ENCODE data around the gene MRPL28. TPM values are rescaled to one million over a fixed set of nuclear protein-coding genes. Genes with fewer than 3 reads are reported as not detected.
"Not testable (repeated sequence)": the region's sequence is repeated elsewhere in the genome, so short reads cannot be mapped to it uniquely, and the experiment has no call there.

Gene MRPL28
- total RNA-seq, 1 donor = 55.4 TPM

DNA sequence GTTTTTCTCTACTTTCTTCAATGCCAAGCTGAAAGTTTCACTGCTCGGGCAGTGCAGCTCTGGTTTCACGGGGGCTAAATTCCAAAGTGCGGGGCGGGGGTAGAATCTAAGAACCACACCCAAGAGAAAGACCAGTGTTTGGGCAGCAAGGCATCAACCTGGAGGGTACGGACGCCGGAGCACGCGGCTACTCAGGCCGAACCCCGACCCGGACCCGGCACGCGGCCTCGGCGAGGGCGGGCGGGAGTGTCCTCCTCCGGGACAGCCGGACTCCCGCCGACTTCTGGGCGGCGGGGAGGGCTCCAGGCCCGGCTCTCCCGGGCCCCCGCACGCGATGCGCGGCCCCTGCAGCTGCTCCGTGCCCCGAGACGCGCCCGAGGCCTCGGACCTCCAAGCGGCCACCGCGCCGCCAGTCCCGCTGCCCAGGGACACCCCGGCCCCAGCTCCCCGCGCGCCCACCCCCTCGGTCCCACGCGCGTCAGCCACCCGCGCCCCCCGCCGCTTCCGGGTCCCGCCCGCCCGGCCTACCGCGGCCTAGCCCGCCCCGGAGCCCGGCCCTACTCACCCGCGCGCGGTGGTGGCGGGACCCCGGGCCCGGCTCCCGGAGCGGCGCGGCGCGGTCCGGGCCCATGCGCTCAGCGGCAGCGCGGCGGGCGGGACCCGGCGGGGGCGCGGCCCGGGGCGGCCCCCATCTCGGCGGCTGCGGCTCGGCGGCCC is 18.4 kb downstream of the MRPL28 start:
- Histone ChIP-seq H3K4me3 (ENCODE audit: insufficient read depth, low read length) (peak overlapping the region; percentile 81), H3K27me3 (ENCODE audit: insufficient read depth, low read length) (no peaks in the 10 kb centered on the region), H3K79me2 (ENCODE audit: insufficient read depth, low read length) (peaks cover 44% of the 10 kb centered on the region), H3K4me1 (ENCODE audit: insufficient read depth, low read length) (no peaks in the 10 kb centered on the region), H3K4me2 (ENCODE audit: insufficient read depth, low read length) (peak overlapping the region; percentile 86), H3K9me3 (ENCODE audit: low read depth, low read length) (no peaks in the 10 kb centered on the region), H3K36me3 (ENCODE audit: insufficient read depth, low read length) (peaks cover 3% of the 10 kb centered on the region), H3K27ac (ENCODE audit: low read depth, low read length) (no peak overlapping the region), H2AFZ (ENCODE audit: low read length) (peak overlapping the region; percentile 72), H4K20me1 (ENCODE audit: insufficient read depth, low read length) (peaks cover 27% of the 10 kb centered on the region)
- DNase-seq (ENCODE audit: insufficient read length, low spot score, missing footprints) = peak; percentile 96
- TF ChIP-seq, protein P1, sequence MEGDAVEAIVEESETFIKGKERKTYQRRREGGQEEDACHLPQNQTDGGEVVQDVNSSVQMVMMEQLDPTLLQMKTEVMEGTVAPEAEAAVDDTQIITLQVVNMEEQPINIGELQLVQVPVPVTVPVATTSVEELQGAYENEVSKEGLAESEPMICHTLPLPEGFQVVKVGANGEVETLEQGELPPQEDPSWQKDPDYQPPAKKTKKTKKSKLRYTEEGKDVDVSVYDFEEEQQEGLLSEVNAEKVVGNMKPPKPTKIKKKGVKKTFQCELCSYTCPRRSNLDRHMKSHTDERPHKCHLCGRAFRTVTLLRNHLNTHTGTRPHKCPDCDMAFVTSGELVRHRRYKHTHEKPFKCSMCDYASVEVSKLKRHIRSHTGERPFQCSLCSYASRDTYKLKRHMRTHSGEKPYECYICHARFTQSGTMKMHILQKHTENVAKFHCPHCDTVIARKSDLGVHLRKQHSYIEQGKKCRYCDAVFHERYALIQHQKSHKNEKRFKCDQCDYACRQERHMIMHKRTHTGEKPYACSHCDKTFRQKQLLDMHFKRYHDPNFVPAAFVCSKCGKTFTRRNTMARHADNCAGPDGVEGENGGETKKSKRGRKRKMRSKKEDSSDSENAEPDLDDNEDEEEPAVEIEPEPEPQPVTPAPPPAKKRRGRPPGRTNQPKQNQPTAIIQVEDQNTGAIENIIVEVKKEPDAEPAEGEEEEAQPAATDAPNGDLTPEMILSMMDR (IDR thresholded peaks at IDR 0.05; ENCODE audit: extremely low read depth, low read depth, low read length) = no peak

DNA sequence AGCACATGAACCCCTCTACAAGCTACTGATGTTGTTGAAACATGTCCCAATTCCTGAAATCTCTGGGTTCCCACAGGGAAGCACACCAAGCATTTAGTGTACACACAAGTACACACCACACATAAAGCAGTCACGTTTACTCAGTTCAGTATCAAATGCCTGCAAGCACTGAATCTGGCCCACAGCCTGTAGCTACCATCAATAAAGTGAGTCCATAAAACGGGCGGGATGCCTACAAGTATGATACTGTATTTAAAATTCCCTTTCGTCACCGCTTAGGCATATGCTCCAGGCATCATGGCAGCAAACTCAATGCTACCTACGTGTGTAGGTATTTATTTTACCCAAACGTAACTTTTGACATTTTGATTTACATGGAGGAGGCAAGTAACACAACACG is 20.1 kb downstream of the MRPL28 start:
- no peak overlapping the region for H3K27ac ChIP-seq (ENCODE audit: low read depth, low read length)
- peaks cover 61% of the 10 kb centered on the region for H3K79me2 ChIP-seq (ENCODE audit: insufficient read depth, low read length)
- H3K36me3 ChIP-seq (ENCODE audit: insufficient read depth, low read length) = peaks cover 3% of the 10 kb centered on the region

DNA sequence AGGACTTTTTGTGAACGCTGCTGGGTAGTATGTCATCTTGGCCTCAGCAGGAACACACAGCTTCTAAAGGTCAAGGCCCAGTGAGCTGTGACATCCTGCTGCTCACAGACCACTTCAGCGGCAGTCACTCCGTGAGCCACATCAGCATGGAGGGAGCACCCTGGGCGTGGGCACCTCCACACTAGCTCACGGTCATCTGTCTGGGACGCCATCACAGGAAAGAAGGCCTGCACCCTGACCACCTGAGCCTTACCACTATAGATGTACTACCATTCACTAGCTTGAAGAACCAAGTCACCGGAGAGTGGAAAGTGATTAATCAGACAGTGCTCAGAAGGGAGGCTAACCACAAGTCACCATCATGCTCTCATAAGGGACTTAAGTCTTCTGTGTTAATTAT is 21.1 kb downstream of the MRPL28 start:
- Histone ChIP-seq H3K79me2 (ENCODE audit: insufficient read depth, low read length) (peaks cover 70% of the 10 kb centered on the region), H4K20me1 (ENCODE audit: insufficient read depth, low read length) (peaks cover 37% of the 10 kb centered on the region), H3K4me2 (ENCODE audit: insufficient read depth, low read length) (no peak overlapping the region)

More for the DNA sequence above, 20.1 kb downstream of the MRPL28 start:
- H3K27me3 ChIP-seq (ENCODE audit: insufficient read depth, low read length) = no peaks in the 10 kb centered on the region
- H3K4me1 ChIP-seq (ENCODE audit: insufficient read depth, low read length) = peaks cover 5% of the 10 kb centered on the region
- DNase-seq (ENCODE audit: insufficient read length, low spot score, missing footprints) = peak; percentile 41
- no peak overlapping the region for H3K4me2 ChIP-seq (ENCODE audit: insufficient read depth, low read length)
- TF ChIP-seq, protein P1 (IDR thresholded peaks at IDR 0.05; ENCODE audit: extremely low read depth, low read depth, low read length) = no peak
- no peak overlapping the region for H3K4me3 ChIP-seq (ENCODE audit: insufficient read depth, low read length)
- H2AFZ ChIP-seq (ENCODE audit: low read length) = no peak overlapping the region
- H3K9me3 ChIP-seq (ENCODE audit: low read depth, low read length) = no peaks in the 10 kb centered on the region
- peaks cover 37% of the 10 kb centered on the region for H4K20me1 ChIP-seq (ENCODE audit: insufficient read depth, low read length)

DNA sequence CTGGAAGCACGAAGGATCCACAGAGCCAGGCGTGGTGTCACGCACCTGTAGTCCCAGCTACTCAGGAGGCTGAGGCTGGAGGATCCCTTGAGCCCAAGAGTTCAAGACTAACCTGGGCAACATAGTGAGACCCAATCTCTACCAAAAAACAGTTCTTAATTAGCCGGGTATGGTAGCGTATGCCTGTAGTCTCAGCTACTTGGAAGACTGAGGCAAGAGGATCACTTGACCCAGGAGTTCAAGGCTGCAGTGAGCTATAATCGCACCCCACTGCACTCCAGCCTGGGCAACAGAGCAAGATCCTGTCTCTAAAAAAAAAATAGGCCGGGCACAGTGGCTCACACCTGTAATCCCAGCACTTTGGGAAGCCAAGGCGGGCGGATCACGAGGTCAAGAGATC is 21.8 kb downstream of the MRPL28 start:
- H3K4me2 ChIP-seq (ENCODE audit: insufficient read depth, low read length); H3K4me3 ChIP-seq (ENCODE audit: insufficient read depth, low read length); DNase-seq (ENCODE audit: insufficient read length, low spot score, missing footprints); H3K9me3 ChIP-seq (ENCODE audit: low read depth, low read length); H3K27ac ChIP-seq (ENCODE audit: low read depth, low read length); H3K36me3 ChIP-seq (ENCODE audit: insufficient read depth, low read length); H2AFZ ChIP-seq (ENCODE audit: low read length); H3K4me1 ChIP-seq (ENCODE audit: insufficient read depth, low read length); H3K27me3 ChIP-seq (ENCODE audit: insufficient read depth, low read length): not testable (repeated sequence)
- Histone ChIP-seq H3K79me2 (ENCODE audit: insufficient read depth, low read length) (peaks cover 77% of the 10 kb centered on the region), H4K20me1 (ENCODE audit: insufficient read depth, low read length) (peaks cover 42% of the 10 kb centered on the region)

More for the DNA sequence above, 21.1 kb downstream of the MRPL28 start:
- no peak overlapping the region for H2AFZ ChIP-seq (ENCODE audit: low read length)
- H3K4me3 ChIP-seq (ENCODE audit: insufficient read depth, low read length) = no peak overlapping the region
- H3K27me3 ChIP-seq (ENCODE audit: insufficient read depth, low read length) = no peaks in the 10 kb centered on the region
- no peak overlapping the region for H3K27ac ChIP-seq (ENCODE audit: low read depth, low read length)
- peaks cover 5% of the 10 kb centered on the region for H3K36me3 ChIP-seq (ENCODE audit: insufficient read depth, low read length)
- DNase-seq (ENCODE audit: insufficient read length, low spot score, missing footprints) = peak; percentile 42
- H3K4me1 ChIP-seq (ENCODE audit: insufficient read depth, low read length) = peaks cover 5% of the 10 kb centered on the region
- TF ChIP-seq, protein P1 (IDR thresholded peaks at IDR 0.05; ENCODE audit: extremely low read depth, low read depth, low read length) = no peak
- H3K9me3 ChIP-seq (ENCODE audit: low read depth, low read length) = no peaks in the 10 kb centered on the region

Data from osteoblast (primary cell).